ENCODE measurements around the gene PYGB.

GRCh38 chr20:25212242-25212641 lies 35.6 kb upstream of the PYGB start:
- no peak for TF ChIP-seq CTCF (tag by site-specific recombination; IDR thresholded peaks at IDR 0.05)
- TF ChIP-seq ZBTB49 (tag by site-specific recombination; IDR thresholded peaks at IDR 0.05; ENCODE audit: low read depth) = no peak
- TF ChIP-seq PBX3 (CRISPR knock-in tag; IDR thresholded peaks at IDR 0.05) = no peak
- no peak for TF ChIP-seq TRIM28 (IDR thresholded peaks at IDR 0.05; ENCODE audit: borderline replicate concordance, low read length)
- TF ChIP-seq ZNF510 (tag by site-specific recombination; IDR thresholded peaks at IDR 0.05; ENCODE audit: insufficient replicate concordance) = no peak
- no peak for TF ChIP-seq MEIS1 (CRISPR knock-in tag; IDR thresholded peaks at IDR 0.05; ENCODE audit: borderline replicate concordance)
- TF ChIP-seq ZNF621 (tag by site-specific recombination; IDR thresholded peaks at IDR 0.05) = no peak
- no peak for TF ChIP-seq ZNF24 (tag by site-specific recombination; IDR thresholded peaks at IDR 0.05)
- TF ChIP-seq ZNF664 (tag by site-specific recombination; IDR thresholded peaks at IDR 0.05) = no peak
- no peak for TF ChIP-seq ZBTB17 (tag by site-specific recombination; IDR thresholded peaks at IDR 0.05)
- TF ChIP-seq ZBTB11 (tag by site-specific recombination; conservative IDR thresholded peaks at IDR 0.05; ENCODE audit: low read depth) = no peak
- TF ChIP-seq ZNF10 (tag by site-specific recombination; IDR thresholded peaks at IDR 0.05) = no peak
